MCF 10A (cell line): ENCODE measurements around the gene SLC16A6. TPM values are rescaled to one million over a fixed set of nuclear protein-coding genes. Genes with fewer than 3 reads are reported as not detected.
"Not testable (repeated sequence)": the region's sequence is repeated elsewhere in the genome, so short reads cannot be mapped to it uniquely, and the experiment has no call there.

Source experiments
- BruUV-seq: library from RNA; stranded (reverse); fragments of 400-500 nt; replicated peaks from 2 replicates; lab custom pipeline; 2021; lab: Mats Ljungman, UMichigan
- CTCF ChIA-PET: fragments of 300-600 bp; sonication (Branson Sonifier 250); formaldehyde crosslinking; extraction: SDS; loops from one replicate; lab custom pipeline; 2021; ENCODE audit warnings: antibody characterized with exemption, inconsistent platforms; lab: Yijun Ruan, JAX
- POLR2A ChIA-PET: fragments of 300-600, 350-650 bp; sonication (Branson Sonifier 250); formaldehyde crosslinking; extraction: SDS; loops from one replicate; lab custom pipeline; 2020; ENCODE audit warnings: antibody characterized with exemption, inconsistent platforms; lab: Yijun Ruan, JAX
- DNase-seq: peaks from one replicate; pipeline ENCODE4 v3.0.0-alpha.2; 2018; ENCODE audit not compliant: unreplicated experiment
- H3K27ac Mint-ChIP-seq: one replicate; pipeline ENCODE4 v1.8.0; 2022; ENCODE audit warnings: mild to moderate bottlenecking, low read depth, mixed read lengths; ENCODE audit not compliant: unreplicated experiment
- H3K27me3 Mint-ChIP-seq: one replicate; pipeline ENCODE4 v1.8.0; 2022; ENCODE audit warnings: mixed read lengths; ENCODE audit not compliant: insufficient read depth, unreplicated experiment
- H3K36me3 Mint-ChIP-seq: one replicate; pipeline ENCODE4 v1.8.0; 2022; ENCODE audit warnings: mild to moderate bottlenecking, moderate library complexity, mixed read lengths; ENCODE audit not compliant: insufficient read depth, unreplicated experiment
- H3K4me1 Mint-ChIP-seq: one replicate; pipeline ENCODE4 v1.8.0; 2022; ENCODE audit warnings: mixed read lengths; ENCODE audit not compliant: insufficient read depth, unreplicated experiment
- H3K4me3 Mint-ChIP-seq: one replicate; pipeline ENCODE4 v1.8.0; 2022; ENCODE audit warnings: mild to moderate bottlenecking, moderate library complexity, mixed read lengths; ENCODE audit not compliant: unreplicated experiment
- H3K9me3 Mint-ChIP-seq: one replicate; pipeline ENCODE4 v1.8.0; 2022; ENCODE audit warnings: mixed read lengths; ENCODE audit not compliant: unreplicated experiment
- intact Hi-C: fragments of 100-400 bp; cut with micrococcal nuclease; formaldehyde crosslinking; loops from 2 replicates; pipeline ENCODE4 v1.14.1; 2022
- total RNA-seq: library from RNA; stranded (reverse); gene quantifications from 2 replicates; pipeline ENCODE4 v1.2.3, GENCODE V29; 2022
- TF ChIP-seq, protein P1 (sequence below): fragments of 200-600 bp; IDR thresholded peaks from one replicate; pipeline ENCODE4 v1.8.0; 2022; ENCODE audit warnings: antibody characterized with exemption, mild to moderate bottlenecking; ENCODE audit not compliant: unreplicated experiment

Gene SLC16A6
- total RNA-seq, 1 experiment from 2014 or later = 1.4 TPM

DNA sequence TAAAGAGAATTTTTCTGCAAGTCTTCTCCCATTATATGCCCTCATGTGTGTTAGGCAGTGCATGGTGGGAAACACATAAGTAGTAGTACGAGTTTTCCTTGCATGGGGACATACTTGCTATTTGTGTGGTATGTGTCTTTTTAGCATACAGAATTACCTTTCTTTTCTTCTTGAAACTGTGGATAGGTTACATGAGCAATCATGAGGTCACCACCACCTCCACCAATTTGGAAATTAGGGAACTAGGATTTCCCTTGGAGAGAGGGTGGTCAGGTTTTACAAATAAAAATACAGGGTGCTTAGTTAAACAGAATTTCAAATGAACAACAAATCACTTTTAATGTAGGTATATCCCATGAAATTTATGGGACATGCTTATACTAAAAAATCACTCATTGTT, 59.4 kb downstream of the SLC16A6 start:
- DNase-seq = no peak
- H3K4me3 Mint-ChIP-seq = no peak overlapping the region
- peaks cover 5% of the 10 kb centered on the region for H3K4me1 Mint-ChIP-seq
- H3K27me3 Mint-ChIP-seq = peaks cover 7% of the 10 kb centered on the region
- ChIA-PET POLR2A (interaction anchor here (3.5 kb wide), 1 partner anchor 17 kb away, joined by 20 read pairs; the partner anchor contains the start of gene AMZ2), CTCF (no interaction called here)
- no peaks in the 10 kb centered on the region for H3K36me3 Mint-ChIP-seq
- H3K27ac Mint-ChIP-seq = no peak overlapping the region
- intact Hi-C loops = no loop called here
- no TSS peak for BruUV-seq
- TF ChIP-seq, protein P1, sequence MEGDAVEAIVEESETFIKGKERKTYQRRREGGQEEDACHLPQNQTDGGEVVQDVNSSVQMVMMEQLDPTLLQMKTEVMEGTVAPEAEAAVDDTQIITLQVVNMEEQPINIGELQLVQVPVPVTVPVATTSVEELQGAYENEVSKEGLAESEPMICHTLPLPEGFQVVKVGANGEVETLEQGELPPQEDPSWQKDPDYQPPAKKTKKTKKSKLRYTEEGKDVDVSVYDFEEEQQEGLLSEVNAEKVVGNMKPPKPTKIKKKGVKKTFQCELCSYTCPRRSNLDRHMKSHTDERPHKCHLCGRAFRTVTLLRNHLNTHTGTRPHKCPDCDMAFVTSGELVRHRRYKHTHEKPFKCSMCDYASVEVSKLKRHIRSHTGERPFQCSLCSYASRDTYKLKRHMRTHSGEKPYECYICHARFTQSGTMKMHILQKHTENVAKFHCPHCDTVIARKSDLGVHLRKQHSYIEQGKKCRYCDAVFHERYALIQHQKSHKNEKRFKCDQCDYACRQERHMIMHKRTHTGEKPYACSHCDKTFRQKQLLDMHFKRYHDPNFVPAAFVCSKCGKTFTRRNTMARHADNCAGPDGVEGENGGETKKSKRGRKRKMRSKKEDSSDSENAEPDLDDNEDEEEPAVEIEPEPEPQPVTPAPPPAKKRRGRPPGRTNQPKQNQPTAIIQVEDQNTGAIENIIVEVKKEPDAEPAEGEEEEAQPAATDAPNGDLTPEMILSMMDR = no peak
- H3K9me3 Mint-ChIP-seq = no peaks in the 10 kb centered on the region

DNA sequence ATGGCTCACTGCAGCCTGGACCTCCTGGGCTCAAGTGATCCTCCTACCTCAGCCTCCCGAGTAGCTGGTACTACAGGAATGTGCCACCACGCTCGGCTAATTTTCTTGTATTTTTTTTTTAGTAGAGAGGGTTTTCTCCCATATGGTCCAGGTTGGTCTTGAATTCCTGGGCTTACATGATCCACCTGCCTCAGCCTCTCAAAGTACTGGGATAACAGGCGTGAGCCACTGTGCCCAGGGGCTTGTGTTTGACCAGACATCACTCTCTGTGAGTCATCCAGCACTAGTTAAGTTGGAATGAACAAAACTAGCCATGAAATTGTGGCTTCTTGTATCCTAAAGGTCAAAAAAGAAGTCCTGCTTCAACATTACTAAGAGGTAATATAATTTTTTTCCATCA, 59.8 kb downstream of the SLC16A6 start:
- POLR2A ChIA-PET = interaction anchor here (1.2 kb wide), 1 partner anchor 17 kb away, joined by 3 read pairs; the partner anchor contains the start of gene AMZ2
- H3K27me3 Mint-ChIP-seq, H3K4me1 Mint-ChIP-seq, H3K4me3 Mint-ChIP-seq, H3K9me3 Mint-ChIP-seq, H3K36me3 Mint-ChIP-seq, CTCF ChIA-PET, H3K27ac Mint-ChIP-seq, intact Hi-C loops, BruUV-seq: not testable (repeated sequence)
- peak; percentile 16 for DNase-seq

GRCh38 chr17:68229619-68230018, 61.3 kb downstream of the SLC16A6 start:
- Mint-ChIP-seq H3K4me3 (no peak overlapping the region), H3K27me3 (peaks cover 7% of the 10 kb centered on the region), H3K4me1 (peaks cover 5% of the 10 kb centered on the region), H3K36me3 (no peaks in the 10 kb centered on the region), H3K27ac (no peak overlapping the region), H3K9me3 (no peaks in the 10 kb centered on the region)
- CTCF ChIA-PET = interaction anchor here (0.6 kb wide), 1 partner anchor 15 kb away, joined by 3 read pairs; no protein-coding TSS in a partner anchor
- intact Hi-C loops = no loop called here
- POLR2A ChIA-PET = no interaction called here
- BruUV-seq = no TSS peak
- TF ChIP-seq, protein P1 = no peak
- DNase-seq = no peak

DNA sequence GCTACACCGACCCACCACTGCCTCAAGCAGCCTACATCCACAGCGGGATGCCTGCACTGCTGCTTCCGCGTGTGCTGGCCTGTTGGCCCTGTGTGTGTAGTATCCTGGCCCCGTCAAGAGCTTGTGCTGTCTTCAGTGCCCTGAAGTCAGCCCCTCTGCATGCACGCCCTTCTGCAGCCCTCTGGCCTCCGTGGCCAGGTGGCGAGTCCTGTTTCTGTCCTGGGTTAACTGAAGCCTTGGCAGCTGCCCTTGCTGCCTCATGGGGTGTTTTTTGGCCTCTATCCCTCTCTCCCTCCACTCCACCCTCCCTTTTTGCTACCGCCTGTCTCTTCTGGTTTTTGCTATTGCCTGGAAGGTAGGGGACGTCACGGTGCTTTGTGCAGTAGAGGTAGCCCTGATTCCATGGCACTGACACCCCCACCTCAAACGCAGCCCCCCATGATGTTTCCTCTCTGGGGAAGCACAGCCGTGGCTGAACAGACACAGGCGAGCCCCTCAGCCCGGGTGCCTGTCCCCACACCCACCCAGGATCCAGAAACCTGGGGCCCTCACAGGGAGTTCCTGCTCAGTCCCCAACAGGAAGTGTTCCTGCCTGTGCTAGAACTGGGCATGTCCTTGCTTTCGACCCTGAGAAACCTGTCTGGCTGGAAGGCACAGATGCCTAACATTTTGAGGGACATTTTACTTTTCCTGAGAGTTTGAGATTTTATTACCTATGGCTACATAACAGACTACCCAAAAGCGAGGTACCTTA, 61.9 kb downstream of the SLC16A6 start:
- Mint-ChIP-seq H3K27ac (no peak overlapping the region), H3K36me3 (no peaks in the 10 kb centered on the region), H3K27me3 (peaks cover 7% of the 10 kb centered on the region), H3K4me3 (no peak overlapping the region), H3K4me1 (peaks cover 5% of the 10 kb centered on the region), H3K9me3 (no peaks in the 10 kb centered on the region)
- no peak for DNase-seq
- no TSS peak for BruUV-seq
- POLR2A ChIA-PET = no interaction called here
- intact Hi-C loops = no loop called here
- TF ChIP-seq, protein P1 = no peak
- CTCF ChIA-PET = interaction anchor here (0.6 kb wide), 1 partner anchor 14 kb away, joined by 3 read pairs; no protein-coding TSS in a partner anchor

DNA sequence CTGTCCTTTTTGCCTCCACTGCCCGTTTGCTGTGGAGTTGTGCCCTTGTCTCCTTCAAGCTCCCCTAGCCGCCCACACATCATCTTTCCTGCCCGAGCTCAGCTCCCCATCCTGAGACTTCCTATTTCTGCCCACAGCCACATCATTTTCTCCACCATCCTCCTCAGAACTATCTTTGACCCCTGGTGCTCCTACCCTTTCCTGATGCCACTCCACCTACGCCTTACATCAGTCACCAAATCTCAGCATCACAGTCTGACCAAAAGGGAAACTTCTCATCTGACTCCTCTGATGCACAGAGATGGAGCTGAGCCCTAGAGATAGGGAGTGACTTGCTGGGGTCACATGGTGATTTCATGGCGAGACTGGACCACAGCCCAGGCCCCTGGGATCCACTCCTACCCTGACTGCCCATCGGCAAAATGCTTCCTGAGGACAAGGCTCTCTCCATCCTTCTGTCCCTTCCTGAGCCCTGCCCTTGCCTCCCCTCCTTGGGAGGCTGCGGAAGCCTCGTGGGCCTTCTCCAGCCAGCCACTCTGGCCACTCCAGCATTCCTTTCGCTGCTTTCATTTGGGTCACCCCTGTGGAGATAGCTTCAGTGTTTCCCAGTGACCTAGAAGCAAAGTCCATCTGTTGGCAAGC, 62.8 kb downstream of the SLC16A6 start:
- BruUV-seq, H3K4me3 Mint-ChIP-seq, POLR2A ChIA-PET, intact Hi-C loops, H3K36me3 Mint-ChIP-seq, H3K27ac Mint-ChIP-seq, H3K4me1 Mint-ChIP-seq, H3K9me3 Mint-ChIP-seq, H3K27me3 Mint-ChIP-seq, DNase-seq: not testable (repeated sequence)
- CTCF ChIA-PET = interaction anchor here (1.0 kb wide), 1 partner anchor 16 kb away, joined by 3 read pairs; no protein-coding TSS in a partner anchor

GRCh38 chr17:68225055-68225454, 65.9 kb downstream of the SLC16A6 start:
- H3K27ac Mint-ChIP-seq, H3K27me3 Mint-ChIP-seq, H3K36me3 Mint-ChIP-seq, H3K9me3 Mint-ChIP-seq, H3K4me1 Mint-ChIP-seq, DNase-seq, intact Hi-C loops, BruUV-seq, H3K4me3 Mint-ChIP-seq: not testable (repeated sequence)
- POLR2A ChIA-PET = interaction anchor here (0.6 to 1.4 kb wide), 2 partner anchors 22 to 232 kb away, joined by 3 read pairs; partner anchors contain the start of gene WIPI1
- CTCF ChIA-PET = interaction anchor here (0.6 to 0.9 kb wide), 2 partner anchors 19 to 830 kb away, joined by 3 read pairs; no protein-coding TSS in a partner anchor
